ENCODE measurements around the gene OBSL1.

DNA sequence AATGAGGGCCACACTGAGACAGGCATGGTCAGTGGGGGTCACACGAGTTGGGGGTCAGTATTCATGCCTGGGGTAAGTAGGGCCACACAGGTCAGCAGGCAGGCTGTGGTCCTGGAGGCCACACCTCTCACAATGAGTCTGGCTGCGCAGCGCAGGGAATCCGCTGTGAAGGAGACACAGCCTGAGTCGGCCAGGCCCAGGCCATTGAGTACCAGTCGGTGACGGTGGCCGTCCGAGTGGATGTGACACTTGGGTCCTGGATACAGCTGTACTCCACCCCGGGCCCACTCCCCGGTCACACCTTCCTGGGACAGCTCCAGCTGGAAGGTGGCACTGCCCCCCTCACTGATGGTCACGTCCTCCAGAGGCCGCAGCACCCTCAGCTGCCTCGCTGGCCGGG, 17.0 kb downstream of the OBSL1 start:
- TF ChIP-seq SUZ12 (IDR thresholded peaks at IDR 0.05) (no peak), BHLHE40 (IDR thresholded peaks at IDR 0.05; ENCODE audit: borderline replicate concordance) (no peak), SP1 (IDR thresholded peaks at IDR 0.05) (no peak), NFRKB (IDR thresholded peaks at IDR 0.05) (no peak), FOXA1 (IDR thresholded peaks at IDR 0.05) (no peak), HDGF (IDR thresholded peaks at IDR 0.05; ENCODE audit: borderline replicate concordance) (no peak), ELF4 (IDR thresholded peaks at IDR 0.05) (no peak), TARDBP (IDR thresholded peaks at IDR 0.05) (no peak), FOXM1 (IDR thresholded peaks at IDR 0.05; ENCODE audit: borderline replicate concordance) (no peak), LEF1 (IDR thresholded peaks at IDR 0.05; ENCODE audit: borderline replicate concordance) (no peak), ZNF384 (IDR thresholded peaks at IDR 0.05) (no peak), FOXK2 (IDR thresholded peaks at IDR 0.05) (no peak)
- TF ChIP-seq, protein P1, sequence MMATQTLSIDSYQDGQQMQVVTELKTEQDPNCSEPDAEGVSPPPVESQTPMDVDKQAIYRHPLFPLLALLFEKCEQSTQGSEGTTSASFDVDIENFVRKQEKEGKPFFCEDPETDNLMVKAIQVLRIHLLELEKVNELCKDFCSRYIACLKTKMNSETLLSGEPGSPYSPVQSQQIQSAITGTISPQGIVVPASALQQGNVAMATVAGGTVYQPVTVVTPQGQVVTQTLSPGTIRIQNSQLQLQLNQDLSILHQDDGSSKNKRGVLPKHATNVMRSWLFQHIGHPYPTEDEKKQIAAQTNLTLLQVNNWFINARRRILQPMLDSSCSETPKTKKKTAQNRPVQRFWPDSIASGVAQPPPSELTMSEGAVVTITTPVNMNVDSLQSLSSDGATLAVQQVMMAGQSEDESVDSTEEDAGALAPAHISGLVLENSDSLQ (IDR thresholded peaks at IDR 0.05), result no peak
